Neural crest cell (in vitro differentiated cells): ENCODE data around the gene AGMO. TPM values are rescaled to one million over a fixed set of nuclear protein-coding genes. Genes with fewer than 3 reads are reported as not detected.

ENCODE experiments used
- DNase-seq: peaks from one replicate; pipeline ENCODE4 v3.0.0; 2021; ENCODE audit warnings: low read depth, mixed read lengths, low spot score
- H3K27ac Mint-ChIP-seq: one replicate; pipeline ENCODE4 v1.8.0; 2021; ENCODE audit warnings: mild to moderate bottlenecking, mixed read lengths; ENCODE audit not compliant: unreplicated experiment
- H3K27me3 Mint-ChIP-seq: 2 replicates; pipeline ENCODE4 v1.8.0; 2021; ENCODE audit warnings: low read depth, mild to moderate bottlenecking, mixed read lengths
- H3K36me3 Mint-ChIP-seq: 2 replicates; pipeline ENCODE4 v1.8.0; 2021; ENCODE audit warnings: low read depth, mild to moderate bottlenecking, mixed read lengths
- H3K4me1 Mint-ChIP-seq: 2 replicates; pipeline ENCODE4 v1.8.0; 2021; ENCODE audit warnings: mixed read lengths
- H3K4me3 Mint-ChIP-seq: one replicate; pipeline ENCODE4 v1.8.0; 2021; ENCODE audit warnings: mild to moderate bottlenecking, mixed read lengths
- H3K9me3 Mint-ChIP-seq: 2 replicates; pipeline ENCODE4 v1.8.0; 2021; ENCODE audit warnings: mixed read lengths
- CTCF ChIP-seq: fragments of 200-600 bp; sonication (generic); conservative IDR thresholded peaks from 2 replicates; pipeline ENCODE4 v1.5.0; 2021; ENCODE audit warnings: antibody characterized with exemption, mild to moderate bottlenecking
- total RNA-seq: library from RNA; stranded (reverse); gene quantifications from 2 replicates; pipeline ENCODE4 v1.2.1, GENCODE V29; 2021

AGMO gene
- total RNA-seq, 1 donor from 2014 or later = 0.51 TPM

- no peak overlapping the region for H3K27ac Mint-ChIP-seq
- no peak for DNase-seq
- no peaks in the 10 kb centered on the region for H3K36me3 Mint-ChIP-seq
- H3K27me3 Mint-ChIP-seq = no peaks in the 10 kb centered on the region
- no peak for TF ChIP-seq CTCF
- no peaks in the 10 kb centered on the region for H3K4me1 Mint-ChIP-seq
- no peak overlapping the region for H3K4me3 Mint-ChIP-seq
- H3K9me3 Mint-ChIP-seq = no peaks in the 10 kb centered on the region
Measured at GRCh38 chr7:15218261-15218660, 343.6 kb downstream of the AGMO start.

- DNase-seq = no peak
- H3K9me3 Mint-ChIP-seq = no peaks in the 10 kb centered on the region
- H3K36me3 Mint-ChIP-seq = no peaks in the 10 kb centered on the region
- no peaks in the 10 kb centered on the region for H3K27me3 Mint-ChIP-seq
- H3K27ac Mint-ChIP-seq = no peak overlapping the region
- no peak for TF ChIP-seq CTCF
- H3K4me1 Mint-ChIP-seq = no peaks in the 10 kb centered on the region
- H3K4me3 Mint-ChIP-seq = no peak overlapping the region
Measured at GRCh38 chr7:15215616-15216015, 346.2 kb downstream of the AGMO start.

- no peaks in the 10 kb centered on the region for H3K27me3 Mint-ChIP-seq
- H3K4me3 Mint-ChIP-seq = no peak overlapping the region
- no peaks in the 10 kb centered on the region for H3K9me3 Mint-ChIP-seq
- no peak for TF ChIP-seq CTCF
- no peak overlapping the region for H3K27ac Mint-ChIP-seq
- DNase-seq = no peak
- no peaks in the 10 kb centered on the region for H3K4me1 Mint-ChIP-seq
- no peaks in the 10 kb centered on the region for H3K36me3 Mint-ChIP-seq
Measured at GRCh38 chr7:15214976-15215375, 346.8 kb downstream of the AGMO start.

GRCh38 chr7:15213093-15213492 is 348.7 kb downstream of the AGMO start:
- no peak for DNase-seq
- no peaks in the 10 kb centered on the region for H3K36me3 Mint-ChIP-seq
- no peak overlapping the region for H3K27ac Mint-ChIP-seq
- TF ChIP-seq CTCF = no peak
- H3K4me3 Mint-ChIP-seq = no peak overlapping the region
- H3K9me3 Mint-ChIP-seq = no peaks in the 10 kb centered on the region
- H3K4me1 Mint-ChIP-seq = no peaks in the 10 kb centered on the region
- no peaks in the 10 kb centered on the region for H3K27me3 Mint-ChIP-seq

- no peak overlapping the region for H3K4me3 Mint-ChIP-seq
- H3K27me3 Mint-ChIP-seq = no peaks in the 10 kb centered on the region
- no peak overlapping the region for H3K27ac Mint-ChIP-seq
Measured at GRCh38 chr7:15209429-15209828, 352.4 kb downstream of the AGMO start.

More at GRCh38 chr7:15209429-15209828, 352.4 kb downstream of the AGMO start:
- no peaks in the 10 kb centered on the region for H3K9me3 Mint-ChIP-seq
- H3K36me3 Mint-ChIP-seq = no peaks in the 10 kb centered on the region
- DNase-seq = no peak
- peaks cover 5% of the 10 kb centered on the region for H3K4me1 Mint-ChIP-seq
- no peak for TF ChIP-seq CTCF
